Measurements from ENCODE around the gene HOXD9. TPM values are rescaled to one million over a fixed set of nuclear protein-coding genes. Genes with fewer than 3 reads are reported as not detected.

Gene HOXD9
- total and polyA plus RNA-seq, 10 donors, result 1.1 to 4.0 (median 2.6) TPM

GRCh38 chr2:176091329-176092258, 30.9 kb upstream of the HOXD9 start:
- no peak for DNase-seq
- 6 to 12% (median 7%) methylated on average over 31 of the region's 31 CpGs for WGBS, 5 donors
- peaks cover 13 to 43% (median 32%) of the 10 kb centered on the region in 6 donors for H3K4me1 ChIP-seq
- intact Hi-C loops (cut with DNase I; ENCODE audit: low total_unique reads), result no loop called here
- peak overlapping the region in 1 of 8 donors; percentile 33 for H3K4me3 ChIP-seq
- H3K36me3 ChIP-seq, result no peaks in the 10 kb centered on the region
- H3K9me3 ChIP-seq, result no peaks in the 10 kb centered on the region
- no peak for TF ChIP-seq POLR2A (IDR thresholded peaks at IDR 0.05)
- TF ChIP-seq POLR2AphosphoS5 (IDR thresholded peaks at IDR 0.05), result no peak
- no peak for TF ChIP-seq CTCF (IDR thresholded peaks at IDR 0.05 in 8 of 11, conservative IDR thresholded peaks at IDR 0.05 in 3 of 11)
- H3K27ac ChIP-seq, result no peak overlapping the region
- peaks cover 27 to 100% (median 100%) of the 10 kb centered on the region in 7 donors for H3K27me3 ChIP-seq (replicated peaks in 1 of 7)

- Histone ChIP-seq H3K9me3 (no peaks in the 10 kb centered on the region), H3K4me3 (peak within 1 kb of the TSS in 7 of 8 donors; percentile 2 to 60 (median 29)), H3K36me3 (no peaks in the 10 kb centered on the region), H3K27me3 (replicated peaks in 1 of 7) (peaks cover 27 to 100% (median 100%) of the 10 kb centered on the region in 7 donors), H3K27ac (no peak within 1 kb of the TSS), H3K4me1 (peaks cover 18 to 52% (median 41%) of the 10 kb centered on the region in 6 donors)
- TF ChIP-seq POLR2A (IDR thresholded peaks at IDR 0.05) (no peak), CTCF (IDR thresholded peaks at IDR 0.05 in 8 of 11, conservative IDR thresholded peaks at IDR 0.05 in 3 of 11) (no peak), POLR2AphosphoS5 (IDR thresholded peaks at IDR 0.05) (no peak)
- intact Hi-C loops (cut with DNase I; ENCODE audit: low total_unique reads), result no loop called here
- no peak for DNase-seq
- WGBS, 5 donors, result 3 to 9% (median 4%) methylated on average over 21 to 95 of the region's 95 CpGs
Observed at GRCh38 chr2:176092270-176093144, 30.0 kb upstream of the HOXD9 start, which contains the start of gene HOXD13. TSS of gene HOXD13 (plus strand) at chr2:176092721. CDS start at chr2:176092891, 170 bp downstream.

DNA sequence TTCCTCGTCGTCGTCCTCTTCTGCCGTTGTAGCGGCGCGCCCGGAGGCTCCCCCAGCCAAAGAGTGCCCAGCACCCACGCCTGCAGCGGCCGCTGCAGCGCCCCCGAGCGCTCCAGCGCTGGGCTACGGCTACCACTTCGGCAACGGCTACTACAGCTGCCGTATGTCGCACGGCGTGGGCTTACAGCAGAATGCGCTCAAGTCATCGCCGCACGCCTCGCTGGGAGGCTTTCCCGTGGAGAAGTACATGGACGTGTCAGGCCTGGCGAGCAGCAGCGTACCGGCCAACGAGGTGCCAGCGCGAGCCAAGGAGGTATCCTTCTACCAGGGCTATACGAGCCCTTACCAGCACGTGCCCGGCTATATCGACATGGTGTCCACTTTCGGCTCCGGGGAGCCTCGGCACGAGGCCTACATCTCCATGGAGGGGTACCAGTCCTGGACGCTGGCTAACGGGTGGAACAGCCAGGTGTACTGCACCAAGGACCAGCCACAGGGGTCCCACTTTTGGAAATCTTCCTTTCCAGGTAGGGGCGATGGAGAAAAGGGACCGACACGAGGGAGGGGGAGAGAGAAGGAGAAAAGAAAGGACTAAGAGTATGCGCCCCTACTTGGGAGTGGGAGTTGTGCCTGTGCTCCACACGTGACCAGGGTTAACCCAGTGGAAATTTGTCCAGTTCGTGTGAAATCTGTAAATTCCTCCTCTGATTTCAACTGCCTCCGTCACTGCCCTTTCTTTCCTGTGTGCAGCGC, 29.2 kb upstream of the HOXD9 start:
- Histone ChIP-seq H3K27me3 (replicated peaks in 1 of 7) (peaks cover 32 to 100% (median 100%) of the 10 kb centered on the region in 7 donors), H3K9me3 (no peaks in the 10 kb centered on the region), H3K27ac (no peak overlapping the region), H3K4me3 (peak overlapping the region in 7 of 8 donors; percentile 2 to 60 (median 29)), H3K36me3 (no peaks in the 10 kb centered on the region), H3K4me1 (peaks cover 12 to 51% (median 42%) of the 10 kb centered on the region in 6 donors)
- no peak for DNase-seq
- 3 to 10% (median 6%) methylated on average over 45 to 53 of the region's 53 CpGs for WGBS, 5 donors
- TF ChIP-seq POLR2A (IDR thresholded peaks at IDR 0.05) (no peak), CTCF (IDR thresholded peaks at IDR 0.05 in 8 of 11, conservative IDR thresholded peaks at IDR 0.05 in 3 of 11) (no peak), POLR2AphosphoS5 (IDR thresholded peaks at IDR 0.05) (no peak)
- intact Hi-C loops (cut with DNase I; ENCODE audit: low total_unique reads), result no loop called here

Data from spleen (tissue), 11 donors.